ENCODE results near the gene NANOS3.
A peak's percentile ranks its signal among the peaks of the same experiment; 100 is the strongest.

Gene NANOS3

GRCh38 chr19:13896227-13896626, 19.3 kb downstream of the NANOS3 start:
- no peak overlapping the region for H3K9ac ChIP-seq (ENCODE audit: low read depth, low read length)
- no peaks in the 10 kb centered on the region for H3K27me3 ChIP-seq (ENCODE audit: control insufficient read depth, insufficient read depth, low read length)
- no peaks in the 10 kb centered on the region for H3K9me3 ChIP-seq (ENCODE audit: control insufficient read depth, insufficient read depth, low read length)
- no peaks in the 10 kb centered on the region for H3K4me1 ChIP-seq (ENCODE audit: control insufficient read depth, insufficient read depth, low read length)
- H3K36me3 ChIP-seq (ENCODE audit: control insufficient read depth, insufficient read depth, low read length), result no peaks in the 10 kb centered on the region
- H3K27ac ChIP-seq (ENCODE audit: low read depth, low read length), result no peak overlapping the region
- no peak overlapping the region for H3K4me3 ChIP-seq (ENCODE audit: low read depth, low read length)

- Histone ChIP-seq H3K4me3 (ENCODE audit: low read depth, low read length) (no peak overlapping the region), H3K27ac (ENCODE audit: low read depth, low read length) (no peak overlapping the region), H3K36me3 (ENCODE audit: control insufficient read depth, insufficient read depth, low read length) (no peaks in the 10 kb centered on the region), H3K9ac (ENCODE audit: low read depth, low read length) (no peak overlapping the region), H3K9me3 (ENCODE audit: control insufficient read depth, insufficient read depth, low read length) (no peaks in the 10 kb centered on the region), H3K27me3 (ENCODE audit: control insufficient read depth, insufficient read depth, low read length) (no peaks in the 10 kb centered on the region), H3K4me1 (ENCODE audit: control insufficient read depth, insufficient read depth, low read length) (no peaks in the 10 kb centered on the region)
Measured at GRCh38 chr19:13899393-13899792, 22.5 kb downstream of the NANOS3 start.

GRCh38 chr19:13899912-13900584, 23.1 kb downstream of the NANOS3 start:
- H3K27me3 ChIP-seq (ENCODE audit: control insufficient read depth, insufficient read depth, low read length), result peaks cover 4% of the 10 kb centered on the region; the same call in 1 of the 2 replicates
- no peaks in the 10 kb centered on the region for H3K9me3 ChIP-seq (ENCODE audit: control insufficient read depth, insufficient read depth, low read length)
- no peaks in the 10 kb centered on the region for H3K4me1 ChIP-seq (ENCODE audit: control insufficient read depth, insufficient read depth, low read length)
- no peak overlapping the region for H3K4me3 ChIP-seq (ENCODE audit: low read depth, low read length)
- no peak overlapping the region for H3K9ac ChIP-seq (ENCODE audit: low read depth, low read length)
- no peak overlapping the region for H3K27ac ChIP-seq (ENCODE audit: low read depth, low read length)
- no peaks in the 10 kb centered on the region for H3K36me3 ChIP-seq (ENCODE audit: control insufficient read depth, insufficient read depth, low read length)

- Histone ChIP-seq H3K4me1 (ENCODE audit: control insufficient read depth, insufficient read depth, low read length) (no peaks in the 10 kb centered on the region), H3K27ac (ENCODE audit: low read depth, low read length) (no peak overlapping the region), H3K27me3 (ENCODE audit: control insufficient read depth, insufficient read depth, low read length) (peaks cover 10% of the 10 kb centered on the region), H3K36me3 (ENCODE audit: control insufficient read depth, insufficient read depth, low read length) (no peaks in the 10 kb centered on the region), H3K9me3 (ENCODE audit: control insufficient read depth, insufficient read depth, low read length) (no peaks in the 10 kb centered on the region), H3K4me3 (ENCODE audit: low read depth, low read length) (no peak overlapping the region), H3K9ac (ENCODE audit: low read depth, low read length) (no peak overlapping the region)
Measured at GRCh38 chr19:13902993-13903555, 26.1 kb downstream of the NANOS3 start.

GRCh38 chr19:13905634-13906520, 28.9 kb downstream of the NANOS3 start, which contains the start of the genes BRME1 and CC2D1A:
BRME1 (minus strand) TSS chr19:13906117; CDS start chr19:13904892, 1,225 bp downstream.
CC2D1A (plus strand) TSS chr19:13906201; CDS start chr19:13906442, 241 bp downstream.
- Histone ChIP-seq H3K9ac (ENCODE audit: low read depth, low read length) (peak within 1 kb of the TSS; percentile 57; the same call in 1 of the 2 replicates), H3K36me3 (ENCODE audit: control insufficient read depth, insufficient read depth, low read length) (peaks cover 6% of the 10 kb centered on the region), H3K4me3 (ENCODE audit: low read depth, low read length) (peak within 1 kb of the TSS; percentile 90), H3K27me3 (ENCODE audit: control insufficient read depth, insufficient read depth, low read length) (peaks cover 10% of the 10 kb centered on the region), H3K4me1 (ENCODE audit: control insufficient read depth, insufficient read depth, low read length) (no peaks in the 10 kb centered on the region), H3K27ac (ENCODE audit: low read depth, low read length) (no peak within 1 kb of the TSS), H3K9me3 (ENCODE audit: control insufficient read depth, insufficient read depth, low read length) (no peaks in the 10 kb centered on the region)

- no peak overlapping the region for H3K27ac ChIP-seq (ENCODE audit: low read depth, low read length)
- H3K4me1 ChIP-seq (ENCODE audit: control insufficient read depth, insufficient read depth, low read length), result no peaks in the 10 kb centered on the region
- peak overlapping the region; percentile 90 for H3K4me3 ChIP-seq (ENCODE audit: low read depth, low read length)
- H3K36me3 ChIP-seq (ENCODE audit: control insufficient read depth, insufficient read depth, low read length), result peaks cover 8% of the 10 kb centered on the region
- peaks cover 10% of the 10 kb centered on the region for H3K27me3 ChIP-seq (ENCODE audit: control insufficient read depth, insufficient read depth, low read length)
- peak overlapping the region; percentile 45; the same call in 1 of the 2 replicates for H3K9ac ChIP-seq (ENCODE audit: low read depth, low read length)
- H3K9me3 ChIP-seq (ENCODE audit: control insufficient read depth, insufficient read depth, low read length), result no peaks in the 10 kb centered on the region
Measured at GRCh38 chr19:13906521-13906904, 29.6 kb downstream of the NANOS3 start.

GRCh38 chr19:13906910-13907309, 30.0 kb downstream of the NANOS3 start:
- H3K9me3 ChIP-seq (ENCODE audit: control insufficient read depth, insufficient read depth, low read length), result no peaks in the 10 kb centered on the region
- peaks cover 8% of the 10 kb centered on the region for H3K36me3 ChIP-seq (ENCODE audit: control insufficient read depth, insufficient read depth, low read length)
- no peaks in the 10 kb centered on the region for H3K4me1 ChIP-seq (ENCODE audit: control insufficient read depth, insufficient read depth, low read length)
- H3K4me3 ChIP-seq (ENCODE audit: low read depth, low read length), result peak overlapping the region; percentile 90
- H3K27ac ChIP-seq (ENCODE audit: low read depth, low read length), result no peak overlapping the region
- H3K9ac ChIP-seq (ENCODE audit: low read depth, low read length), result 0 out of 2 replicates have a peak overlapping the region, but pooled peaks have one; percentile 45
- H3K27me3 ChIP-seq (ENCODE audit: control insufficient read depth, insufficient read depth, low read length), result peaks cover 10% of the 10 kb centered on the region

GRCh38 chr19:13908674-13909073, 31.7 kb downstream of the NANOS3 start:
- Histone ChIP-seq H3K9ac (ENCODE audit: low read depth, low read length) (no peak overlapping the region), H3K36me3 (ENCODE audit: control insufficient read depth, insufficient read depth, low read length) (peaks cover 24% of the 10 kb centered on the region), H3K27ac (ENCODE audit: low read depth, low read length) (no peak overlapping the region), H3K4me1 (ENCODE audit: control insufficient read depth, insufficient read depth, low read length) (no peaks in the 10 kb centered on the region), H3K4me3 (ENCODE audit: low read depth, low read length) (no peak overlapping the region), H3K27me3 (ENCODE audit: control insufficient read depth, insufficient read depth, low read length) (peaks cover 10% of the 10 kb centered on the region), H3K9me3 (ENCODE audit: control insufficient read depth, insufficient read depth, low read length) (no peaks in the 10 kb centered on the region)

GRCh38 chr19:13909430-13909829, 32.5 kb downstream of the NANOS3 start:
- H3K4me3 ChIP-seq (ENCODE audit: low read depth, low read length), result no peak overlapping the region
- no peak overlapping the region for H3K27ac ChIP-seq (ENCODE audit: low read depth, low read length)
- no peak overlapping the region for H3K9ac ChIP-seq (ENCODE audit: low read depth, low read length)
- no peaks in the 10 kb centered on the region for H3K9me3 ChIP-seq (ENCODE audit: control insufficient read depth, insufficient read depth, low read length)
- H3K36me3 ChIP-seq (ENCODE audit: control insufficient read depth, insufficient read depth, low read length), result peaks cover 24% of the 10 kb centered on the region
- H3K27me3 ChIP-seq (ENCODE audit: control insufficient read depth, insufficient read depth, low read length), result peaks cover 10% of the 10 kb centered on the region
- no peaks in the 10 kb centered on the region for H3K4me1 ChIP-seq (ENCODE audit: control insufficient read depth, insufficient read depth, low read length)

GRCh38 chr19:13913352-13913751, 36.4 kb downstream of the NANOS3 start:
- H3K4me3 ChIP-seq (ENCODE audit: low read depth, low read length), result no peak overlapping the region
- H3K9ac ChIP-seq (ENCODE audit: low read depth, low read length), result no peak overlapping the region
- peaks cover 53% of the 10 kb centered on the region for H3K36me3 ChIP-seq (ENCODE audit: control insufficient read depth, insufficient read depth, low read length)
- H3K27me3 ChIP-seq (ENCODE audit: control insufficient read depth, insufficient read depth, low read length), result no peaks in the 10 kb centered on the region
- no peak overlapping the region for H3K27ac ChIP-seq (ENCODE audit: low read depth, low read length)
- no peaks in the 10 kb centered on the region for H3K4me1 ChIP-seq (ENCODE audit: control insufficient read depth, insufficient read depth, low read length)
- H3K9me3 ChIP-seq (ENCODE audit: control insufficient read depth, insufficient read depth, low read length), result no peaks in the 10 kb centered on the region

All from HUES48 (cell line).